Measurements from ENCODE around the gene PCDH15.
"Not testable (repeated sequence)": the region's sequence is repeated elsewhere in the genome, so short reads cannot be mapped to it uniquely, and the experiment has no call there.

The PCDH15 gene

DNA sequence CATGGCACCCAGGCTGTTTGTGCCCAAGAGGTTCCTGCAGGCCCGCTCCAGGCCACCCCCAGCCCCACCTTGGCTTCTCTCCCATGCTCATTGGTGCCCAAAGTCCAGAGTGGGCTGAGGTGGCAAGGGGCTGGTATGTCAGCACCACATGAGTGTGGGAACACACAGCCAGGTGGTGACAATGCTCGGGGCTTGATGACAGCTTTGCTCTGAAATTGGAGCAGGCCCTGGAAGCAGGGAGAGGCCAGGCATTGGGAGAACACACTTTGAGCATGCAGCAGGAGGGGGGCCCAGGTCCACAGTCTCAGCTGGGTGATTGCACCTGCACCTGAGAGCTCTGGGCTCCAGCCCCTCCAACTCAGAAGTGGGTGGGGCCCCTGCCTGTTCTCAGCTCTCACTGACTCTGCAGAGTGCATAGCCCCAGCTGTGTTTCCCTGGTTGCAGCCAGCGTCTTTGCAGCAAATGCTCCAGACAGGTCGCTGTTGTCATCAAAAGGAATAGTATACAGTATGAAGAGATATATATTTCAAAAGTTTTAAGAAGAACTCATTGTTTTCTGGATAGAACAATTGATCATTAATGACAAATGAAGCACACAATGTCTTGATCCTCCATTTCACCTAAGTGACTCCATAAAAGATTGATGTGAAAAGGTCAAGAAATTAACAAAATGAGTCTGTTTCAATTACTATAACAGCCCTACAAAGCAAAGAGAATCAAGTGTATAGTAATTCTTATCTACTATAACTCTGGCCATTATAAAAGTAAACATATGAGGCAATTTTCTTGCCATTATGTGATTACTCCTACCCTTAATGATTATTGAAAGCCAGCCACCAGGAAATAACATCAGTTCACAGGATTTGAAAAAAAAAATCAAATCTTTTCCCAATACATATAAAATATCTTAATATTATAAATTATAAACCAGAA lies 848.1 kb downstream of the PCDH15 start:
- no peak for DNase-seq

DNA sequence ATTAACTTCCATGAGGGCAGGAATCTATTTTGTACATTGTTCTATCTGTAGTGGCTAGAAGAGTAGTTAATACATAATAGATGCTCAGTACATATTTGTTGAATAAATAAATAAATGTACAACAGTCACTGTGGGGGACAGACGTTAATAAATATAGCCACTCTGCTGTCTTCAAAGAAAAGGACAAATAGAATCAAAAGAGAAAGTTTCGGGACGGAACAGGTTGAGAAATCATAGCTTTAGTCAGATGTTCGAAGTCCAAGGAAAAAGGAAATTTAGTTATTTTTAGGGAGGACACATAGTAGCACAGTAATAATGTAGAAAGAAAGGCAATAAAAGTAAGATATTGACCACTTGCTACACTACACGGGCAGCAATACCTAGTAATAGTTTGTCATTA lies 861.4 kb downstream of the PCDH15 start:
- DNase-seq = no peak

DNA sequence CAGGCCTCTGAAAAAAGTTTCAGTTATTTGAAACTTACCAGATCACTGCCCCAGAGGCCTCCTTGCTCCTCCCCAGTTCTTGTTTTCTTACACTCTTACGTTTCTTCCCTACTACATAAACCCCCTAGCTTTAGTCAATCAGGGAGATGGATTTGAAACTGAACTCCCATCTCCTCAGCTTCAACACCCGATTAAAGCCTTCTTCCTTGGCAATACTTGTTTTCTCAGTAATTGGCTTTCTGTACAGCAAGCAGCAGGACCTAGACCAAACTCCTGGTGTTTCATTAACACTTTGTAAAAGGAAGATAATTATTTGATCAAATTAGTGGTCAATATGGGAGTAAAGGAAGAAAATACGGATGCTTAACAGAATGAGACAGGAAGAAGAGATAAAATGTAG lies 870.4 kb downstream of the PCDH15 start:
- no peak for DNase-seq

GRCh38 chr10:53924051-53924700 lies 876.9 kb downstream of the PCDH15 start:
- DNase-seq = not testable (repeated sequence)

- DNase-seq = no peak
These were observed 882.3 kb downstream of the PCDH15 start for GRCh38 chr10:53918755-53919154.

DNA sequence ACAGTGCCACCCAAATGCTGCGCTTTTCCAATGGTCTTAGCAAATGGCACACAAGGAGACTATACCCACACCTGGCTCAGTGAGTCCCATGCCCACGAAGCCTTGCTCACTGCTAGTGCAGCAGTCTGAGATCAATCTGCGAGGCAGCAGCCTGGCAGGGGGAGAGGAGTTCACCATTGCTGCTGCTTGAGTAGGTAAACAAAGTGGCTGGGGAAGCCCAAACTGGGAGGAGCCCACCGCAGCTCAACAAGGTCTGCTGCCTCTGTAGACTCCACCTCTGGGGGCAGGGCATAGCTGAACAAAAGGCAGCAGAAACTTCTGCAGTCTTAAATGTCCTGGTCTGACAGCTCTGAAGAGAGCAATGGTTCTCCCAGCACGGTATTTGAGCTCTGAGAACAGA lies 891.2 kb downstream of the PCDH15 start:
- no peak for DNase-seq

- no peak for DNase-seq
These were observed 896.4 kb downstream of the PCDH15 start for GRCh38 chr10:53904506-53905241.

- DNase-seq = no peak
These were observed 897.3 kb downstream of the PCDH15 start for GRCh38 chr10:53903756-53904155.

DNA sequence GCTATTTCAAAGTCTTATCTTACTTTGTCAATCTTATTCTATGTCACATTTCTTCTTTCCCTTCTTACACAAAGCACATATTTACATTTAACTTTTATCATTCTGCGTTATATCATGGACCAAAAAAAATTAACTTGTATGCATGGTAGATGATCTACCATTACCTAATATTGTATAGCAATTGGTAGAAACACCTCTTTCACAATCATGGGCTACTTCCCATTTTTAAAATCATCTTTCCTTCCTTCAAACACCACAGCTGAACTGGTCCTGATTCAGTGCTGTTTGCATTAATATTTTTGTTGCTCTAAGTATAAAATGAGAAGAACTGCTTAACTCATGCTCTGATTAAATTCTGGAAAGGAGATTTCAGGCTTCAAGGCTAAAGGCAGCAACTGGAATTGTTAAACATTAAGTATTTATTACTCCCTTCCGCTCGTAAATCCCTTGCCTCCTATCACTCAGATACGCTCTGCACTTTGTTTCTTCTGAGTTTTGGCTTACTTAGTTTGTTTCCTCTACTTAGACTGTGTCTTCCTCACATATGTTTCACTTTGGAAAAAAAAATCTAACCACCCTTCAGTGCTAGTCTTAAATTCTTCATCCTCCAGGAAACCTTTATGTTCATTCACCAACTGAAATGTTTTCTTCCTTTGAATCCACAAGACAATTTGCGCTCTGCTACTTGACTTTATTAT lies 901.4 kb downstream of the PCDH15 start:
- DNase-seq = no peak

DNA sequence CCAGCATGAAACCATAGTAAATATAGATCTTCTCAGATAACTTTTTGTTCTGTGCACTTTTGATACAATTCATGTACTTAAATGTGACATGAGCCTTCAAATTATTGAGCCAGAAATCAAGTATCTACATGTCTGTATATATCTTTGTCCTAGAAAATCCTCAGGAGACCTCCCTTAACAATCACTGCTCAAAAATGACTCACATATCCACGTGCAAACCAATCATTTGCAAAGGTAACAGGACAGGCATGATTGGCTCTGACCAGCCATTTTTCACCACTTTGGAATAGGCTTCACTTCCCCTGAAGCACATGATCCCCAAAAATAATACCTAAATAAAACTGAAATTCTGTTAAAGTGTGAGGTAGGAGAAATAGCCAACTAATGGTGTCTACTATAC lies 902.5 kb downstream of the PCDH15 start:
- no peak for DNase-seq

GRCh38 chr10:53894145-53894544 lies 906.9 kb downstream of the PCDH15 start:
- DNase-seq = no peak

DNA sequence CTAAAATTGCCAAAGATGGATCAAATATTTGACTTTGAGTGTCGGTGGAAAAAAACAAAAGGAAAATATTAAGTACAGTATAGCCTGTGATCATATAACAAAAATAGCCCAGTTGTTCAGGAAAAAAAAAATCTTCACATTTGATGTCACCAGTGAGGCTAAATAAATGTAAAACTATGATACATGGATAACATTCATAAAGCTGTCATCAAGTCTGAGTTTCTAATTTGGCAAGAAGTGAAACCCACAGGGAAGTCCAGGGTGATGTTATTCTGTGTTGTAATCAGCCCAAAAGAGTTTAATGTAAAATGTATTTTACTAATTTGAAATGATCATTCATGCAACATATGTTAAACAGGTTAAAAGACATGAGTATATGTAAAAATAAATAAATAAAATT lies 908.0 kb downstream of the PCDH15 start:
- no peak for DNase-seq

DNA sequence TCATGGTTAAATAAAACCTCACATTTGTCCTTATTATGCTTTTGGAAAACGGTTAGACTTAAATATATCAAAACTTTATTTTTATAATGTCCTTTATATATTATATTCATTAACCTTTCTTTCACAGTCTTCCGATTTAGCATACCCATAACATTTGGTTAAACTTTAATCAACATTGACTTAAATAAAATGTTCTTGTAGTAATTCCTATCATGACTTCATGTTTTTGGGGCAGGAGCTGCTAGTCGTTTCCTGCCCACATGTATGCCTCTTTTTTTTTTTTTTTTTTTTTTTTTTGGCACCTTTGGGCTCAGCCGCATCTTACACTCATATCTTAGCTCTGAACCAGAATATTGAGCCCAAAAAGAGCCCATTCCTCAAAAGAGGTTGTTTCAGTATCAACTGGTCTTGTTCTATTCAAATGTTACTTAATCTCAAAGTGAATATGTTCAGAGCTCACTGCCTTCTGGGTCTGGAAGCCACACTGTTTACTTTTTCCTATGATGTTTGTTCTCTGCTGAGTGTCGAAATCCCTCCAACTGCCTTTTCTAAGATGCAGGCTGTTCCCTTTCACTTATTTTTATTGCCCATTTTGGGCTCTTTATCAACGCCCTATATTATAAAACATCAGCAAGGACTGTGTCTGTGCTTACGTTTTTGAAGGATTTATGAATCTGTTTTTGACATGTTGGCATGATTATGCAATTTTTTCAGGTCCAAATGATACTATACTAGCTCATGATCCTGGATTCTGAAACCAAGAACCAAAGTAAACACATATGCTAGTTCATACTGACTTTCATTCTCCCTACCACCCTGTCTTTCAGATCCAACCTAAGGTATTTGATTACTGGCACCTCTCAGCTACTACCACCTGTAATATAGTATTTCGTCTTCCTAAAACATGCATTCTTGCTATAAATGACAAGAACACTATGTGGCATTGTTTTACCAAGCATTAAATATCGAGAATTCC lies 914.4 kb downstream of the PCDH15 start:
- no peak for DNase-seq

- DNase-seq = no peak
These were observed 936.2 kb downstream of the PCDH15 start for GRCh38 chr10:53864846-53865245.

DNA sequence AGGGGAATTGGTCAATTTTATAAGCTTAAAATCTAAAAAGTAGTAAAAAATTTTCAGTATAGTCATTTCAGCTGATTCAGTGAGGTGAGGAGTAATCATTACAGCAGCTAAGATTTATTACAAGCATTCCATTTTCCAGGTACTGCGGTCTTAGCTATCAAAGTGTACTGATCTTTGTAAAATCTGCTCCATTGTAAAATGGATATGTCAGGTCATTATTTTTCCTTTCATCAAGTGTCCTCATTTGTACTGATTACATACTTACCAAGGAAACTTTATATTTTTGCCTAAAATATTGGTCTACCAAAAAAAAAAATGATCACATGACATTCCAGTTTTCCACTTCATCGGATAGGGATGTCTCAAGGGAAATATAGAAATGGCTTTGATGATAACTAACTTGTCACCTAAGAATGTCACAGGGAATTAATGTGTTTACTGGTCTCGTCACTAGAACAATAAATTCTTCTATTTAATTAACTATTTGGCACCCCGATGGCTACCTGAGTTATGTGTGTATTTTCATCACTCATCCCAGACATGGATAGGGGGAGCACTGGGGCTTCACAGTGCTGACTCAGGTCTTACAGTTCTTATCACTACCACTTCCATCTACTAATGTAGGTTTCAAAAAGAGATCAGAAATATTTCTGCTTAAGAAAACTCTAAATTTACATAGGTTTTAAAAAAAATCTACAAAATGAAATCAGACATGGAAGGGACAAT lies 948.4 kb downstream of the PCDH15 start:
- no peak for DNase-seq

DNA sequence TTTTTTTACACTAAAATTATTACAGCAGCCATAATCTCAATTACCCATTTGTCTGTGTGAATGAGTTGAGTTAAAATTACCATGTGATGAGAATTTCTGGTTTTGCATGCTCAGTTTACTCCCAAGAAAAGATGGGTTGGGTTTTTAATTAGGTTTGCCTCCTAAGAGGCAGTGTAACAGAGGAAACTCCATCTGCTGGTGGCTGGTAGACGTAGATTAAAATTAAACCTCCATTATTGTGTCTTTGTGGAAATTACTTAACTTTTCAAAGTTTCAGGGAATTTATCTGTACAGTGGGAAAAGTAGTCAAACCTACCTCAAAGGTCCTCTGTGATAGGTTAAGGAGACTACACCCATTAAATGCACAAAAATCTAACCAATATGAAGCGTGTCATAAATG lies 954.2 kb downstream of the PCDH15 start:
- DNase-seq = no peak

- no peak for DNase-seq
These were observed 957.2 kb downstream of the PCDH15 start for GRCh38 chr10:53843736-53844362.

DNA sequence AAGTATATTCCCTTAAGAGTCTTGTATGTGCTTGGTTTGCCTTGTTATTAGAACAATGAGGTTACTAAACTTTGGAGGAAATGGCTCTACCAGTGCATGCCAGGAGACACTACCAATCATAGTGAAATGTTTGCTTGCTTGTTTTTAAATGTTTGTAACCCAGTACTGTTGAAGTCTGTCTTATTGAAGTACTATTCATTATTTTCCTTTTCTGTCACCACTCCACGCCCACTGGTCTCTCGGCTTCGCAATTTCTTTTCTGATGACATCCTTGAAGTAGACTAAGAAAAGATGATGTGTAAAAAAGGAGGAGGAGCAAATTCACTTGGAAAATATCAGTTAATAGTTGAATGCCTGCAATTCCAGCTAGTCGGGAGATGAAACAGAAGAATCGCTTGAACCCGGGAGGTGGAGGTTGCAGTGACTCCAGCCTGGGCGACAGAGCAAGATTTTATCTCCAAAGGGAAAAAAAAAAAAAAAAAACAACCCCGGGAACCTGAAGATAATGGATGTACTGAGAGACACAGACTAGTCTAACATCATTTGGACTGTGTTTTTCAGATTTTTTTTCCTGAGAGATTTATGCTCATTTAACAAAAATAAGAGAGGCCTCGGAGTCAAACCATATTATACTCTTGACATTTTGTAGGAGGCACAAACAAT lies 959.4 kb downstream of the PCDH15 start:
- DNase-seq = no peak

DNA sequence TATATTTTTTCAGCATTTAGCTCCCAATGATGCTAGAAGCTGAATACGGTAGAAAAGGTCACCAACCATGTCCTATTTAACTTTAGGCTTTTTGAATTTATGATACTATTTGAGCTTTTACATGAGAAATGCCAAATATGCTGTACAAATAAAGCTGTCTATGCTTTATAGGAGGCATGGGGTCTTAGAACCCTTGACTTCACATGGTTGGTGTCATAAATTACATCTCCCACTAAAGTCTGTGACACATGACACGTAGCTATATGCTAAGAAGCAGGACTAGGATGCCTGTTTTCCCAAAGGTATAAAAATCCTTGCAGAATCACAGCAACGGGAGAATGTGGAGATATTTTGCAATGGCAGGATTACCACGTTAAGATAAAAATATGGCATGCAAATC lies 960.4 kb downstream of the PCDH15 start:
- no peak for DNase-seq

GRCh38 chr10:53839440-53840039 lies 961.5 kb downstream of the PCDH15 start:
- DNase-seq = no peak
